Bronchial epithelial cell (primary cell): Measurements from ENCODE around the gene TMEM121. TPM values are rescaled to one million over a fixed set of nuclear protein-coding genes. Genes with fewer than 3 reads are reported as not detected.

Experiments used
- DNase-seq: peaks from one replicate; pipeline ENCODE4 v3.0.0-alpha.2; 2010; ENCODE audit warnings: low read depth
- FAIRE-seq: peaks from 2 replicates; lab custom pipeline; 2011; peaks lifted over from hg19 to GRCh38; lab: Jason Lieb, UNC
- H3K27me3 ChIP-seq: 2 replicates; pipeline ENCODE4 v1.5.1; 2011; ENCODE audit warnings: low read length; ENCODE audit not compliant: control insufficient read depth, insufficient read depth
- H3K36me3 ChIP-seq: 2 replicates; pipeline ENCODE4 v1.5.1; 2011; ENCODE audit warnings: low read length; ENCODE audit not compliant: control insufficient read depth, insufficient read depth
- H3K4me3 ChIP-seq: 2 replicates; pipeline ENCODE4 v1.5.1; 2011; ENCODE audit warnings: mild to moderate bottlenecking, low read depth, low read length, control low read depth
- total RNA-seq: library from RNA; depleted of rRNA; stranded (reverse); fragments of >200 nt; gene quantifications from 2 replicates; pipeline ENCODE4 v1.2.1, GENCODE V29; 2014
- TF ChIP-seq, protein P1 (sequence below): IDR thresholded peaks from 2 replicates; pipeline ENCODE4 v1.5.1; 2011; ENCODE audit warnings: mild to moderate bottlenecking, moderate library complexity, low read length, control low read depth, inconsistent platforms; ENCODE audit not compliant: insufficient read depth, severe bottlenecking

The TMEM121 gene
- total RNA-seq, 1 donor from 2014 or later = 0.53 TPM

DNA sequence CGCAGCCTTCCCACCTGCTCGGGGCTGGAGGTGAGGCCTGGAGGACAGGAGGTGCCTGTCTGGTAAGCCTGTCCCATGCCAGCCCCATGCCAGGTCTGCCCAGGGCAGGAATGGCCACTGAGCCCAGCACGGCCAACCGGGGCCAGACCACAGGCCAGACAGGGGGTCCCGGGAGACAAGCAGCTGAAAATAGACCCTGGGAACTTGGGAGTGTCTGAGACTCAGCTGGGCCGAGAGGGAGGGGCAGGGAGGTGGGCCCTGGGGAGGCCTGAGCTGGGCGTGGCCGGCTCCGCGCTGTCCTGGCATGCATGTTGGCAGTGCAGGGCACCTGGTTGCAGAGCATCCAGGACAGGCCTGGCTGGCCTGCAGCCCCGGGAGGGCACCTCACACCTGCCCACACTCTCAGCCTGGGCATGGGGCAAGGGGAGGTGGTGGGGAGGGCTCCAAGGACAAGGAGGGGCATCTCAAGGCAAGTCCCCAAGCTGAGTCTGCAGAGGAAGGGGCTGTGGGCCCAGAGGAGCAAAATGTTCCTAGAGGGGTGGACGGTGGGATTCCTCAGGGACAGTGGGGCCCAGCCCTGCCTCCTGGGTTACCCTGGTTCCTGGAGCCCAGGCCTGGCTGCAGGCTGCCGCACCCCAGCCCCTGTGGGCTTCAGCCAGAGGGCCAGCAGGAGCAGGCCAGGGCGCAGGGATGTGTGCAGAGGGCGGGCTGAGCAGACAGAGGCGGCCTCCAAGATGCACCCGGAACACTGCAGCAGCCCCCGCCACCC is 42.9 kb upstream of the TMEM121 start:
- TF ChIP-seq, protein P1, sequence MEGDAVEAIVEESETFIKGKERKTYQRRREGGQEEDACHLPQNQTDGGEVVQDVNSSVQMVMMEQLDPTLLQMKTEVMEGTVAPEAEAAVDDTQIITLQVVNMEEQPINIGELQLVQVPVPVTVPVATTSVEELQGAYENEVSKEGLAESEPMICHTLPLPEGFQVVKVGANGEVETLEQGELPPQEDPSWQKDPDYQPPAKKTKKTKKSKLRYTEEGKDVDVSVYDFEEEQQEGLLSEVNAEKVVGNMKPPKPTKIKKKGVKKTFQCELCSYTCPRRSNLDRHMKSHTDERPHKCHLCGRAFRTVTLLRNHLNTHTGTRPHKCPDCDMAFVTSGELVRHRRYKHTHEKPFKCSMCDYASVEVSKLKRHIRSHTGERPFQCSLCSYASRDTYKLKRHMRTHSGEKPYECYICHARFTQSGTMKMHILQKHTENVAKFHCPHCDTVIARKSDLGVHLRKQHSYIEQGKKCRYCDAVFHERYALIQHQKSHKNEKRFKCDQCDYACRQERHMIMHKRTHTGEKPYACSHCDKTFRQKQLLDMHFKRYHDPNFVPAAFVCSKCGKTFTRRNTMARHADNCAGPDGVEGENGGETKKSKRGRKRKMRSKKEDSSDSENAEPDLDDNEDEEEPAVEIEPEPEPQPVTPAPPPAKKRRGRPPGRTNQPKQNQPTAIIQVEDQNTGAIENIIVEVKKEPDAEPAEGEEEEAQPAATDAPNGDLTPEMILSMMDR = no peak
- DNase-seq = no peak
- H3K4me3 ChIP-seq = no peak overlapping the region
- no peaks in the 10 kb centered on the region for H3K27me3 ChIP-seq
- peaks cover 1% of the 10 kb centered on the region for H3K36me3 ChIP-seq
- no peak for FAIRE-seq

DNA sequence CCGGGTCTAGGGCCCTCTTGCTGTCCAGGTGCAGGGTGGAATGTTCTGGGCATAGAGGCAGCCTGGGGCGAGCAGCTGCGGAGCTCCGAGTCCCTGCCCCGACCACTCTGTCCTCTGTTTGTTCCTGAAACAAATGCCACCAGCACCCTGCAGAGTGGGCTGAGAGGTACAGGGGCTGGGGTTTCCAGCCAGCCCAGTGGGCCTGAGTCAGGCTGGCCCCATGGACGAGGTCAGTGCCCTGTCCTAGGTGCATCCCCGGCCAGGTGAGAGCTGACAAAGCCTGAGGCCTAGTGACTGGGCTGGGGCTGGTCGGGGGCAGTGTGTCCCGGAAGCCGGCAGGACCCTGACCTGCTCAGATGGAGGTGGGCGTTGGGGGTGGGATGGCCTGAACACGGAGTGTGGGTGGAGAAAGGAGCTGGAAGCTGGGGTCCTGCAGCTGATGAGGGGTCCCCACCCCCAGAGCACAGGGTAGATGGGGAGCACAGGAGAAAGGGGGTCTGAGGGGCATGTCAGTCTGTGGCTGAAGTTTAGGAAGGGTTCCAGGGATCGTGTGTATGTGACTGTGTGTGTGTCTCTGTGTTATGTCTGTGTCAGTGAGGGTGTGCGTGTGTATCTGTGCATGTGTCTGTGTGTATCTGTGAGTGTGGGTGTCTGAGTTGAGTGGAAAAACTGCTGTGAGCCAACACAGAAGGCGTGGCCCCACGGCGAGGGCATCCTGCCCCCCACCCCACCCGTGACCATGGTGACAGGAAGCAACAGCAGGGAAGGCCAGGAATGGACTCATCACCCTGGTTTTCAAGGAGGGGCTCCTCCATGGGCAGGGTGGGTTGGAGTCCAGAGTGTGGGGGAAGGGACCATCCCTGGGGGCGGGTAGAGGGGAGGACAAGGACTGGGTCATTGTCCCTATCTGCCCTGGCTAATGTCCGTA is 42.0 kb upstream of the TMEM121 start:
- FAIRE-seq = no peak
- Histone ChIP-seq H3K4me3 (no peak overlapping the region), H3K36me3 (peaks cover 1% of the 10 kb centered on the region), H3K27me3 (no peaks in the 10 kb centered on the region)
- no peak for DNase-seq
- TF ChIP-seq, protein P1 = no peak

DNA sequence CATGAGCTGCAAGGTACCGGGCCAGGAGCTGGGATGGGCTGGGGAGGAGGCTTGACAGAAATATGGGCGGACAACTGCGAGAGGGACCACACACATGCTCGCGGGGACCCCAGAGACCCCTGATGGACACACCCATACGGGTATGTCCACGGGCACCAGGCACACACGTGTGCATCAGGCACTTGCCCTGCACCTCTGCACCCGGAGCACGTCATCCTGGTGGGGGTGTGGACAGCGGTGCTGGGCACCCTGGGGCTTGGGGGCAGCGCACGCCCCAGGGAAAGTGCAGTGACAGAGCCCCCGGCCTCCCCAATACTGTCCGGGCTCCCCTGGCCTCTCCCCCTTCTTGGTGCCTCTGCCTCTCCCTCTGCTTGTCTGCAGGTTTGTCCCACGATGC is 41.4 kb upstream of the TMEM121 start:
- Histone ChIP-seq H3K27me3 (no peaks in the 10 kb centered on the region), H3K36me3 (no peaks in the 10 kb centered on the region), H3K4me3 (no peak overlapping the region)
- no peak for DNase-seq
- FAIRE-seq = no peak
- TF ChIP-seq, protein P1 = no peak

GRCh38 chr14:105485739-105486162 is 40.6 kb upstream of the TMEM121 start:
- FAIRE-seq = no peak
- DNase-seq = no peak
- H3K36me3 ChIP-seq = no peaks in the 10 kb centered on the region
- H3K4me3 ChIP-seq = no peak overlapping the region
- TF ChIP-seq, protein P1 = no peak
- no peaks in the 10 kb centered on the region for H3K27me3 ChIP-seq

DNA sequence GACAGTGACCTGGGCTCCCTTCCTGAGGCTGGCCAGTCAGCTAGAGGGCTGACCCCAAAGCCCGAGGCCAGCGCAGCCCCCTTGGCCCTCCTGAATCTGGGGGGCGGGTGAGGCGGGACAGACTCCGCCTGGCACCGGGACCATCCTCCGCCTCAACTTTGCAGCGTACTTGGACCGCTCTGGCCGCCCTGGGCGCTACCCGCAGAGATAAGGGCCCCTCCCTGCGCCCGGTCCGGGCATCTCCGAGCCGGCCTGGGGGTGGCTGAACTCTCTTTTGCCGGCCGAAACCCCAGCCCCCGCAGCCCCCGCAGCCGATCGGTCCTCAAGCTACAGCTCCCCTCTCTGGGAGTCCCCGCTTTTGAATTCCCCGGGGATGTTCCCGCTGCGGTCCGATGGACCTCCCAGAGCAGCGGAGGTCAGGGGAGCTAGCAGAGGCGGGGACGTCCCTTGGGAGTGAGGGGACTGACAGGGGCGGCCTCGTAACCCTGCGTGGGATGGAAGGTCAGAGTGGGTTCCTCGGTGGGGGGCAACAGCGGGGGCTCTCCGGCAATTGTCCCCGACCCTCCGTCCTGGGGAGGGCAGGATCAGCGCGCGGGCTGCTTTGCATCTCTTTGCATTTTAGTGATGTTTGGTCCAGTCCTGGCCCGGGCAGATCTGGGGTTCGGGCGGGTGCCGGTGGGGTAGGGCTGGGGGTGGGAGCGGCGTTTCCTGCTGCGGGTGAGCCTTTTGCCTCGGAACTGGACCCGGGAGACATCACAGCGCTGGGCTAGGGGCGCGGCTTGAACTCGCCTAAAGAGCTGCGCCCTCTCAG is 40.0 kb upstream of the TMEM121 start, which contains the start of gene CRIP1:
Gene CRIP1 (plus strand): TSS at position 724 of the 811 bp plus-strand sequence. CDS start 374 bp downstream, outside the sequence.
- no peak for DNase-seq
- Histone ChIP-seq H3K27me3 (no peaks in the 10 kb centered on the region), H3K36me3 (no peaks in the 10 kb centered on the region), H3K4me3 (no peak within 1 kb of the TSS)
- no peak for FAIRE-seq
- TF ChIP-seq, protein P1 = no peak
